PFSK-1 (cell line): Measurements from ENCODE around the gene FRRS1L.

Source experiments
- FOXP2 ChIP-seq: optimal IDR thresholded peaks from 2 replicates; pipeline ENCODE3; 2011; ENCODE audit warnings: borderline replicate concordance, control low read depth, inconsistent platforms; ENCODE audit not compliant: insufficient read depth; ENCODE audit errors: extremely low read length, extremely low read depth
- POLR2AphosphoS5 ChIP-seq: IDR thresholded peaks from 2 replicates; pipeline ENCODE4 v1.6.1; 2012; ENCODE audit warnings: low read depth, mild to moderate bottlenecking, control low read depth, low read length, moderate library complexity
- SIN3A ChIP-seq: IDR thresholded peaks from 2 replicates; pipeline ENCODE4 v1.6.1; 2012; ENCODE audit warnings: mild to moderate bottlenecking, low read length, moderate library complexity, borderline replicate concordance; ENCODE audit not compliant: insufficient read depth
- TAF1 ChIP-seq: IDR thresholded peaks from 2 replicates; pipeline ENCODE4 v1.6.1; 2012; ENCODE audit warnings: low read length, control low read depth, borderline replicate concordance; ENCODE audit not compliant: insufficient read depth
- TF ChIP-seq, protein P1 (sequence below), 2 experiments: IDR thresholded peaks; 2 replicates each; pipeline versions ENCODE4 v1.6.1 to v1.8.0; 2011 to 2012; ENCODE audit warnings: low read depth in 2 of 2, low read length in 2 of 2, control low read depth in 1 of 2, inconsistent platforms in 1 of 2, mild to moderate bottlenecking in 1 of 2, moderate library complexity in 1 of 2; ENCODE audit not compliant: insufficient read depth in 1 of 2

DNA sequence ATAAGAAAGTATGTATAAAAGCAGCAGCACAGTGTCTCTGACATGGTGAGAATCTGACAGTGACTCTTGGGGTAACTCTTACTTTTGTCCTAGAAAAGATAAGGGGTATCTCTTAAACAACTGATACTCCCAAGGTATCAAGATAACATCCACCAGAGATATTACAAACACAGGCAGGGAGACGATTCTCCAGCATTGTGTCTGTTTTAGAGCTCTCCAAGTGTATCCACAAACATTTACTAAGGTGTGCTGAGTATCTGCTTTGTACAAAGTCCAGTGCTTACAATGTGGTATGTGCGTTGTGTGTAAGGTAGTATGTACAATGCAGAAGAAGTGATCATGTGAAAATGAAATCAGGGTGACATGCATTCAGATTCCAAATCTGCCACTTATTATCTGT lies 42.9 kb downstream of the FRRS1L start:
- TF ChIP-seq POLR2AphosphoS5, result no peak
- TF ChIP-seq, protein P1, sequence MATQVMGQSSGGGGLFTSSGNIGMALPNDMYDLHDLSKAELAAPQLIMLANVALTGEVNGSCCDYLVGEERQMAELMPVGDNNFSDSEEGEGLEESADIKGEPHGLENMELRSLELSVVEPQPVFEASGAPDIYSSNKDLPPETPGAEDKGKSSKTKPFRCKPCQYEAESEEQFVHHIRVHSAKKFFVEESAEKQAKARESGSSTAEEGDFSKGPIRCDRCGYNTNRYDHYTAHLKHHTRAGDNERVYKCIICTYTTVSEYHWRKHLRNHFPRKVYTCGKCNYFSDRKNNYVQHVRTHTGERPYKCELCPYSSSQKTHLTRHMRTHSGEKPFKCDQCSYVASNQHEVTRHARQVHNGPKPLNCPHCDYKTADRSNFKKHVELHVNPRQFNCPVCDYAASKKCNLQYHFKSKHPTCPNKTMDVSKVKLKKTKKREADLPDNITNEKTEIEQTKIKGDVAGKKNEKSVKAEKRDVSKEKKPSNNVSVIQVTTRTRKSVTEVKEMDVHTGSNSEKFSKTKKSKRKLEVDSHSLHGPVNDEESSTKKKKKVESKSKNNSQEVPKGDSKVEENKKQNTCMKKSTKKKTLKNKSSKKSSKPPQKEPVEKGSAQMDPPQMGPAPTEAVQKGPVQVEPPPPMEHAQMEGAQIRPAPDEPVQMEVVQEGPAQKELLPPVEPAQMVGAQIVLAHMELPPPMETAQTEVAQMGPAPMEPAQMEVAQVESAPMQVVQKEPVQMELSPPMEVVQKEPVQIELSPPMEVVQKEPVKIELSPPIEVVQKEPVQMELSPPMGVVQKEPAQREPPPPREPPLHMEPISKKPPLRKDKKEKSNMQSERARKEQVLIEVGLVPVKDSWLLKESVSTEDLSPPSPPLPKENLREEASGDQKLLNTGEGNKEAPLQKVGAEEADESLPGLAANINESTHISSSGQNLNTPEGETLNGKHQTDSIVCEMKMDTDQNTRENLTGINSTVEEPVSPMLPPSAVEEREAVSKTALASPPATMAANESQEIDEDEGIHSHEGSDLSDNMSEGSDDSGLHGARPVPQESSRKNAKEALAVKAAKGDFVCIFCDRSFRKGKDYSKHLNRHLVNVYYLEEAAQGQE (IDR thresholded peaks at IDR 0.05; ENCODE audit: insufficient read depth in 1 of 2, low read depth in 2 of 2, low read length in 2 of 2), result no peak
- TF ChIP-seq TAF1, result no peak
- no peak for TF ChIP-seq FOXP2
- no peak for TF ChIP-seq SIN3A
